Measurements from ENCODE around the gene KCNQ1.

DNA sequence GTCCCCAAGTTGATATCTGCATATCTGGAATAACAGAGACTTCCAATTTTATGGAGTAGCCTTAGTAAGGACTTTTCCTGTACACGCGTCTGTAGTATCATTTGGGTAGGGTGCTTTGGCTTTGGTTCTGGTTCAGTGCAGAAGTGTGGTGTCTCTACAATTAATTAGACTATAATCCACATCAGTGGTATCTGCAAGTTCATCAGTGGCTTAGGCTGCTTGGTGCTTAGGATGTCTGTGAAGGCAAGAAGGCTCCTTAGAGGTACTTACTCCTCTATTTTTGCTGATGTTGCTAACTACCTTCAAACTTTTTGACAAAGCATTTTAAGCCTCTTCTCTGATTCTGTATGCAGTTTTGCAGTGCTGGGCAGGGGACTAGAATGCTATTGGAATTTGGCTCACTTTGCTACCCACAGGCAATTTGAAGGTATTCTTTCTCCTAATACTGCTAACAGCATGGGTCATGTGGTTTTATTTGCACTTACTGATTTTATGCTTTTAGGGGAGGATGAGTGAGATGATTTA is 205.6 kb downstream of the KCNQ1 start:
- TF ChIP-seq, protein P1, sequence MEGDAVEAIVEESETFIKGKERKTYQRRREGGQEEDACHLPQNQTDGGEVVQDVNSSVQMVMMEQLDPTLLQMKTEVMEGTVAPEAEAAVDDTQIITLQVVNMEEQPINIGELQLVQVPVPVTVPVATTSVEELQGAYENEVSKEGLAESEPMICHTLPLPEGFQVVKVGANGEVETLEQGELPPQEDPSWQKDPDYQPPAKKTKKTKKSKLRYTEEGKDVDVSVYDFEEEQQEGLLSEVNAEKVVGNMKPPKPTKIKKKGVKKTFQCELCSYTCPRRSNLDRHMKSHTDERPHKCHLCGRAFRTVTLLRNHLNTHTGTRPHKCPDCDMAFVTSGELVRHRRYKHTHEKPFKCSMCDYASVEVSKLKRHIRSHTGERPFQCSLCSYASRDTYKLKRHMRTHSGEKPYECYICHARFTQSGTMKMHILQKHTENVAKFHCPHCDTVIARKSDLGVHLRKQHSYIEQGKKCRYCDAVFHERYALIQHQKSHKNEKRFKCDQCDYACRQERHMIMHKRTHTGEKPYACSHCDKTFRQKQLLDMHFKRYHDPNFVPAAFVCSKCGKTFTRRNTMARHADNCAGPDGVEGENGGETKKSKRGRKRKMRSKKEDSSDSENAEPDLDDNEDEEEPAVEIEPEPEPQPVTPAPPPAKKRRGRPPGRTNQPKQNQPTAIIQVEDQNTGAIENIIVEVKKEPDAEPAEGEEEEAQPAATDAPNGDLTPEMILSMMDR (IDR thresholded peaks at IDR 0.05): no peak
- TF ChIP-seq POLR2A (IDR thresholded peaks at IDR 0.05) (no peak), POLR2AphosphoS5 (IDR thresholded peaks at IDR 0.05) (no peak)

All from upper lobe of left lung (tissue), 4 donors.